AG09319 (cell line): Measurements from ENCODE around the gene PSTK.

Source experiments
- DNase-seq: peaks from one replicate; pipeline ENCODE4 v3.0.0-alpha.2; 2010; ENCODE audit warnings: low read depth; ENCODE audit errors: extremely low read depth
- TF ChIP-seq, protein P1 (sequence below): IDR thresholded peaks from 2 replicates; pipeline ENCODE4 v1.5.1; 2011; ENCODE audit warnings: low read depth, mild to moderate bottlenecking, inconsistent platforms, low read length, moderate library complexity

Gene PSTK

DNA sequence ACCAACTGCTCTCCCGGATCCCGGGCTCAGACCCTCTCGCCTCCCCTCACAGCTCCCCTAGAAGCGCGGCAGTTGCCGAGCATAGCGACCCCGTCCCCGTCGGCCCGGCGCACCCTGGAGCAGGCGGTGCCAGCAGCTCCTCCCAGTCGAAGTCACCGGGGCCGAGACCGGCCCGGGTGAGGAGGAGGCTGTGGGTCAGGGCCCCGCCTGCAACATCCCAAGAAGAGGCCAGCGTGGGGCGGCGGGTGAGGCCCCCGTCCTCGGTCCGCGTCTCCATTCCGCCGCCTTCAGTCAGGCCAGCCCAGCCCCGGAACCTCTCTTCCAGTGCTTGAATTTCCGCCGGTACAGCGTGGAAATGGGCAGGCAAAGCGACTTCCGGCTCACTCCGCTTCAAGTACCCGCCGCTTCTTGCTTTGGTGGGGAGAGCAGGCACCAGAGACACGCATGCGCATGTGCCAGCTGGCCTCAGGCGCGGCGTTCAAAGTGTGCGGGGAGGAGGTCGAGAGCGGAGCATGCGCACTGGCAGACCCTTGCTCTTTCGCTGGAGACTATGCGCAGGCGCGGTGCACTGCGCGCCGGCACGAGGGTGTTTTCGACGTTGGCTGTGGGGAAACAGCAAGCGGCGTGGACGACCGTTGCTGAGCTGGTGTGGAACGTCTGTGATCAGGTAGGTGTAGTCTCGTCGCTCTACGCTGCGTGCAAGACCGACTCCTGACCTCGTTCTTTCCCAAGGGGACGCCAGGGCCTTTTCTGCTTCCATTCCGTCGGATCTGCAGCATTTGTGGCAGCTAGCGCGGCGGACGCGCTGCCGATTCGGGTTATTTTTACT, 26.1 kb upstream of the PSTK start, which contains the start of gene C10orf88:
TSS of gene C10orf88 (minus strand) at position 326 of the 829 bp plus-strand sequence. CDS start at position 277, 49 bp downstream.
- TF ChIP-seq, protein P1, sequence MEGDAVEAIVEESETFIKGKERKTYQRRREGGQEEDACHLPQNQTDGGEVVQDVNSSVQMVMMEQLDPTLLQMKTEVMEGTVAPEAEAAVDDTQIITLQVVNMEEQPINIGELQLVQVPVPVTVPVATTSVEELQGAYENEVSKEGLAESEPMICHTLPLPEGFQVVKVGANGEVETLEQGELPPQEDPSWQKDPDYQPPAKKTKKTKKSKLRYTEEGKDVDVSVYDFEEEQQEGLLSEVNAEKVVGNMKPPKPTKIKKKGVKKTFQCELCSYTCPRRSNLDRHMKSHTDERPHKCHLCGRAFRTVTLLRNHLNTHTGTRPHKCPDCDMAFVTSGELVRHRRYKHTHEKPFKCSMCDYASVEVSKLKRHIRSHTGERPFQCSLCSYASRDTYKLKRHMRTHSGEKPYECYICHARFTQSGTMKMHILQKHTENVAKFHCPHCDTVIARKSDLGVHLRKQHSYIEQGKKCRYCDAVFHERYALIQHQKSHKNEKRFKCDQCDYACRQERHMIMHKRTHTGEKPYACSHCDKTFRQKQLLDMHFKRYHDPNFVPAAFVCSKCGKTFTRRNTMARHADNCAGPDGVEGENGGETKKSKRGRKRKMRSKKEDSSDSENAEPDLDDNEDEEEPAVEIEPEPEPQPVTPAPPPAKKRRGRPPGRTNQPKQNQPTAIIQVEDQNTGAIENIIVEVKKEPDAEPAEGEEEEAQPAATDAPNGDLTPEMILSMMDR, result no peak; the same call in 1 of the 2 replicates
- peak; percentile 99 for DNase-seq

DNA sequence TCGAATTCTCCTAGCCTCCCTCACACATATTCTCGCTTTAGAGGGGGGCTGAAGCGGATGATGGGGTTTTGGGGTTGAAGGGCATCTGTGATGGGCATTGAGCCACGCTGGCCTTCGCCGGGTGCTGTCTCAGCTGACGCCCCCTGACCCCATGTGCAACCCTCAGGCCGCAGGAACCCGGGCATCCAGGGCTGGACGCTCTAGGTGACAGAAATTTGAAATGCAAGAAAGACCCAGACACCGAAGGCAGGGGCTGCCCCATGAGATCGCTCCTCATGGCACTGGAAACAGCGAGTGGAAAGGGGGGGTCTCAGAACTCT, 25.5 kb upstream of the PSTK start:
- DNase-seq, result no peak
- TF ChIP-seq, protein P1, result no peak

DNA sequence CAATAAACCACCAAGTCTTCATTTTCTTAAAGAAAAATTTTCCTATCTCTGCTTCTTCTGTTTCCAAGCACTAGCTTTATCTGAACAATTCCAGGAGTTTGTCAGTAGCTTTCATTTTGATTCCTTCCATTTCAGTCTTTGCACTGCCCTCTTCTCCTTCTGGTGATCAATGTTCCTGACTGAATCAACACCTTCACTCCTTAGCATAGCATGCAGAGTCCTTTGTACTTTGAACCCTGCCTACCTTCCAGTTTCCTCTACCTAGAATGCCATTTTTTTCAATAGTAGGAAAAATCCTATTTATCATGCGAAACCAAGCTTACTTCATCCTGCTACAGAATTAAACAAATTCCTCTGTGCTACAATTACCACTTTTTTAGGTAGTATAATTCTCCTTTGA, 24.3 kb upstream of the PSTK start:
- TF ChIP-seq, protein P1, result no peak
- DNase-seq, result no peak

DNA sequence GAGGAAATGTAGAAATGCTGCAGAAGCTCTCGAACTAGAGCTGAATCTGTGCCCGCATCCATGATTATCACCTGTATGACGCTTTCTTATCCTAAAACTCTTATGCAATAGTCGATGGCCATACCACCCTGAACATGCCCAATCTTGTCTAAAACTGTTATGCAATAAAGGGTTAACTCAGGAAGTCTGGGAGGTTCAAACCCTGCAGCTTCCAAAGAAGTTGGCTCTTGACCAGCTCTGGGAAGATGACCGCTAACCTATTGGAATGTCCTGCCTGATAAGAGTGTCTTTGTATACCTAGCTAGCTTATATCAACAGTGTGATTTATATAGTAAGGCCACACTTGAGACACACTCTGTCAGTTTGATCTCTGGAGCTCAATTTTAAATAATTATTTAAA, 22.7 kb upstream of the PSTK start:
- TF ChIP-seq, protein P1, result no peak
- DNase-seq, result no peak

DNA sequence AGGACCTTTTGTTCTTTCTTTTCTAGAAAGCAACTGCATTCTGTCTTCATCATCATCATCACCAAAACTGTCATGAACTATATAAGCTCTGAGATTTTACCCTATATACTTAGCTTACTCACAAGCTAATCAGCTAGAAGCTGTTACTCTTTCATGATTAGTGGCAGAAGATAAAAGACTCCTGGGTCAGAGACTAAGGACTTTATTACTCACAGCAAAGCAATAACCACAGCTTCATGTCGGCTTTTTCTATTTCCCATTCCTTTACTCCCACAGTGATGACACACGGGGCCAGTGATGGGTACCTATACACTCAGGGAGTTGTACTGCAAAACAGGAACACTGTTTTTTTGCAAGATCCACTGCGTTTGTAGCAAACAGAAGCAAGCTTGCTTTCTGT, 17.8 kb upstream of the PSTK start:
- TF ChIP-seq, protein P1, result no peak
- no peak for DNase-seq

DNA sequence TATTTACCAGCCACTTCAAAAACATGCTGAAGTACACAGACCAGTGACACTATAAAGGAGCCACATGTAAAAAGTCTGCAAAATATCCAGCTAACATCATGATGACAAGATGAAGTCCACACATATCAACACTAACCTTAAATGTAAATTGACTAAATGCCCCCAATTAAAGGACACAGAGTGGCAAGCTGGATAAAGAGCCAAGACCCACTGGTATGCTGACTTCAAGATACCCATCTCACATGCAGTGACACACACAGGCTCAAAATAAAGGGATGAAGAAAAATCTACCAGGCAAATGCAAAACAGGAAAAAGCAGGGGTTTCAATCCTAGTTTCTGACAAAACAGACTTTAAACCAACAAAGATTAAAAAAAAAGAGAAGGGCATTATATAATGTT, 13.3 kb upstream of the PSTK start:
- DNase-seq, result no peak
- TF ChIP-seq, protein P1, result no peak

DNA sequence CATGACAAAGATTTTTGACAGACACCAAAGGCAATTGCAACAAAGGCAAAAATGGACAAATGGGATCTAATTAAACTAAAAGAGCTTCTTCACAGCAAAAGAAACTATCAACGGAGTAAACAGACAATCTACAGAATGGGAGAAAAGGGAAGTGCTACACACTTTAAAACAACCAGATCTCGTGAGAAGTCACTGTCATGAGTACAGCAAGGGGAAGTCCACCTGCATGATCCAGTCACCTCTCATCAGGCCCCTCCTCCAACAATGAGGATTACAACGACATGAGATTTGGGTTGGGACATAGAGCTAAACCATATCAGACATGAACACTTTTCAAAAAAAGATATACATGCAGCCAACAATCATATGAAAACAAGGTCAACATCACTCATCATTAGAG, 11.5 kb upstream of the PSTK start:
- DNase-seq, result no peak
- TF ChIP-seq, protein P1, result no peak
